ENCODE data around the gene TAF1B.

TAF1B gene

GRCh38 chr2:9873337-9873736, 30.1 kb downstream of the TAF1B start:
- TF ChIP-seq CTCF (IDR thresholded peaks at IDR 0.05) (no peak), ZFX (IDR thresholded peaks at IDR 0.05; ENCODE audit: borderline replicate concordance) (no peak)
- no peak overlapping the region for H3K27ac ChIP-seq

GRCh38 chr2:9877026-9877425, 33.8 kb downstream of the TAF1B start:
- no peak for TF ChIP-seq ZFX (IDR thresholded peaks at IDR 0.05; ENCODE audit: borderline replicate concordance)
- TF ChIP-seq CTCF (IDR thresholded peaks at IDR 0.05): no peak
- no peak overlapping the region for H3K27ac ChIP-seq

- no peak for TF ChIP-seq ZFX (IDR thresholded peaks at IDR 0.05; ENCODE audit: borderline replicate concordance)
- no peak for TF ChIP-seq CTCF (IDR thresholded peaks at IDR 0.05)
- no peak overlapping the region for H3K27ac ChIP-seq
Measured at GRCh38 chr2:9877726-9878125, 34.5 kb downstream of the TAF1B start.

- no peak overlapping the region for H3K27ac ChIP-seq
- TF ChIP-seq CTCF (IDR thresholded peaks at IDR 0.05) (no peak), ZFX (IDR thresholded peaks at IDR 0.05; ENCODE audit: borderline replicate concordance) (no peak)
Measured at GRCh38 chr2:9879455-9880194, 36.4 kb downstream of the TAF1B start.

GRCh38 chr2:9883897-9884296, 40.6 kb downstream of the TAF1B start:
- no peak overlapping the region for H3K27ac ChIP-seq
- no peak for TF ChIP-seq CTCF (IDR thresholded peaks at IDR 0.05)
- TF ChIP-seq ZFX (IDR thresholded peaks at IDR 0.05; ENCODE audit: borderline replicate concordance): no peak

- no peak overlapping the region for H3K27ac ChIP-seq
- TF ChIP-seq ZFX (IDR thresholded peaks at IDR 0.05; ENCODE audit: borderline replicate concordance) (no peak), CTCF (IDR thresholded peaks at IDR 0.05) (no peak)
Measured at GRCh38 chr2:9884436-9884835, 41.2 kb downstream of the TAF1B start.

GRCh38 chr2:9885036-9885684, 41.9 kb downstream of the TAF1B start:
- no peak overlapping the region for H3K27ac ChIP-seq
- no peak for TF ChIP-seq CTCF (IDR thresholded peaks at IDR 0.05)
- no peak for TF ChIP-seq ZFX (IDR thresholded peaks at IDR 0.05; ENCODE audit: borderline replicate concordance)
